ENCODE measurements around the gene GADL1. TPM values are rescaled to one million over a fixed set of nuclear protein-coding genes. Genes with fewer than 3 reads are reported as not detected.

Gene GADL1
- total RNA-seq, 2 donors from 2014 or later, result not detected

- H3K36me3 Mint-ChIP-seq, result no peaks in the 10 kb centered on the region
- no peak overlapping the region for H3K27ac Mint-ChIP-seq
- H3K4me3 Mint-ChIP-seq, result no peak overlapping the region
- peaks cover 7 to 10% of the 10 kb centered on the region in 2 donors for H3K27me3 Mint-ChIP-seq
- H3K4me1 Mint-ChIP-seq (ENCODE audit: low read depth in 2 of 2), result no peaks in the 10 kb centered on the region
- ATAC-seq (no peak), DNase-seq (ENCODE audit: low spot score) (no peak)
- H3K9me3 Mint-ChIP-seq, result no peaks in the 10 kb centered on the region
Measured at GRCh38 chr3:30819067-30819798, 75.2 kb downstream of the GADL1 start.

GRCh38 chr3:30813734-30814133 lies 80.7 kb downstream of the GADL1 start:
- no peak overlapping the region for H3K4me3 Mint-ChIP-seq
- no peak for DNase-seq (ENCODE audit: low spot score)

GRCh38 chr3:30811151-30811795 lies 83.2 kb downstream of the GADL1 start:
- H3K27me3 Mint-ChIP-seq, result peaks cover 0 to 8% of the 10 kb centered on the region in 2 donors
- peak overlapping the region; percentile 27 for H3K4me3 Mint-ChIP-seq
- H3K9me3 Mint-ChIP-seq, result no peaks in the 10 kb centered on the region
- DNase-seq (ENCODE audit: low spot score), result no peak
- ATAC-seq, result no peak
- H3K4me1 Mint-ChIP-seq (ENCODE audit: low read depth in 2 of 2), result peaks cover 6 to 8% of the 10 kb centered on the region in 2 donors
- H3K36me3 Mint-ChIP-seq, result no peaks in the 10 kb centered on the region
- peak overlapping the region in 1 of 2 donors; percentile 44 for H3K27ac Mint-ChIP-seq

More at GRCh38 chr3:30813734-30814133, 80.7 kb downstream of the GADL1 start:
- Mint-ChIP-seq H3K27me3 (peaks cover 0 to 3% of the 10 kb centered on the region in 2 donors), H3K36me3 (no peaks in the 10 kb centered on the region), H3K4me1 (ENCODE audit: low read depth in 2 of 2) (peaks cover 6 to 8% of the 10 kb centered on the region in 2 donors), H3K27ac (no peak overlapping the region), H3K9me3 (no peaks in the 10 kb centered on the region)
- no peak for ATAC-seq

DNA sequence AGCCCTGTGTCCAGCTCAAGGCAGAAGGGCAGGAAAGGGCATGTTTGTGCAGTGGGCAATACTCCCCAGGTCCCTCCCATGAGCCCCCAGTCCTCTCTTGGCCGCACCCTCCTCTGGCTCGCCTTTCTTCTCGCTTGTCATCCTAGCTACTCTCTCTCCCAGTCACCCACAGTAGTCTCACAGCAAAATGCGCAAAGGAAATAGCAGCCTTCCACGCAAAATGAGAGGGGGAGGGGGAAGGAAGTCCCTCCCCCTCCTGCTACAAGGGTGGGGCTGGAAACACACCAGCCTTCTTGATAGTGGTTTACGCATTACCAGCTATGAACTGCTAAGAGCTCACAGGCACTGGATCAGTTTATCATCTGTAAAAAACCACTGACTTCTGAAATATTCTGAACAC lies 83.8 kb downstream of the GADL1 start:
- peak; percentile 61 for DNase-seq (ENCODE audit: low spot score)
- H3K36me3 Mint-ChIP-seq, result no peaks in the 10 kb centered on the region
- peaks cover 0 to 8% of the 10 kb centered on the region in 2 donors for H3K27me3 Mint-ChIP-seq
- H3K27ac Mint-ChIP-seq, result peak overlapping the region; percentile 11 to 44
- H3K4me1 Mint-ChIP-seq (ENCODE audit: low read depth in 2 of 2), result peaks cover 6 to 8% of the 10 kb centered on the region in 2 donors
- H3K9me3 Mint-ChIP-seq, result no peaks in the 10 kb centered on the region
- ATAC-seq, result peak in 1 of 2 donors; percentile 80
- H3K4me3 Mint-ChIP-seq, result peak overlapping the region; percentile 27

DNA sequence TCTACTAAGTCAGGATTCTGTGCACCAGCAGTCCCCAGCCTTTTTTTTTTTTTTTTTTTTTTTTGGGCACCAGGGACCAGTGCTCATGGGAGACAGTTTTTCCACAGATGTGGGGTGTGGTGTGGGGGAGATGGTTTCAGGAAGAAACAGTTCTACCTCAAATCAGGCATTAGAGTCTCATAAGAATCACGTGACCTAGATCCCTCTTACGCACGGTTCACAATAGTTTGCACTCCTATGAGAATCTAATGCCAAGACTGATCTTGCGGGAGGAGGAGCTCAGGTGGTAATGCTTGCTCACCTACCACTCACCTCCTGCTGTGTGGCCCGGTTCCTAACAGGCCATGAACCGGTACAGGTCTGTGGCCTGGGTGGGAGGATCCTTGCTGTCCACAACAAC lies 88.8 kb downstream of the GADL1 start:
- ATAC-seq (no peak), DNase-seq (ENCODE audit: low spot score) (no peak)
- Mint-ChIP-seq H3K36me3 (no peaks in the 10 kb centered on the region), H3K9me3 (no peaks in the 10 kb centered on the region), H3K27me3 (peaks cover 0 to 8% of the 10 kb centered on the region in 2 donors), H3K4me3 (no peak overlapping the region), H3K27ac (no peak overlapping the region), H3K4me1 (ENCODE audit: low read depth in 2 of 2) (peaks cover 4 to 11% of the 10 kb centered on the region in 2 donors)

DNA sequence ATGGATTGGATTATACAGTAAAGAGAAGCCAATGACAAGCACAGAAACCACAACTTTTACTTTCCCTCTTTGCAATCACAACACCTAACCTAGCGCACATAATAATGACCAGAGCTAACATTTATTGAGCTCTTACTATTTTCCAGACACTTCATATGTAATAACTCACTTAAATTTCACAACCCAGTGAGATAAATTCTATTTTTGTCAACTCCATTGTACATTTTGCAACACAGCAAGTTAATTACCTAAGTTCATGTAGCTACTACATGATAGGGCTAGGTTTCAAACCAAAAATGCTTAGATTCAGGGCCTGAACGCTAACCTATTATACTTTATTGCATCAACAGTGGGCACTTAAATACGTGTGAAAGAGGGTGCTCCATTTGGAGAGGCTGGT lies 89.5 kb downstream of the GADL1 start:
- peaks cover under 1 to 8% of the 10 kb centered on the region in 2 donors for H3K27me3 Mint-ChIP-seq
- DNase-seq (ENCODE audit: low spot score) (no peak), ATAC-seq (no peak)
- peaks cover under 1% of the 10 kb centered on the region for H3K9me3 Mint-ChIP-seq
- H3K4me3 Mint-ChIP-seq, result no peak overlapping the region
- H3K4me1 Mint-ChIP-seq (ENCODE audit: low read depth in 2 of 2), result peaks cover 0 to 5% of the 10 kb centered on the region in 2 donors
- H3K36me3 Mint-ChIP-seq, result no peaks in the 10 kb centered on the region
- H3K27ac Mint-ChIP-seq, result no peak overlapping the region

DNA sequence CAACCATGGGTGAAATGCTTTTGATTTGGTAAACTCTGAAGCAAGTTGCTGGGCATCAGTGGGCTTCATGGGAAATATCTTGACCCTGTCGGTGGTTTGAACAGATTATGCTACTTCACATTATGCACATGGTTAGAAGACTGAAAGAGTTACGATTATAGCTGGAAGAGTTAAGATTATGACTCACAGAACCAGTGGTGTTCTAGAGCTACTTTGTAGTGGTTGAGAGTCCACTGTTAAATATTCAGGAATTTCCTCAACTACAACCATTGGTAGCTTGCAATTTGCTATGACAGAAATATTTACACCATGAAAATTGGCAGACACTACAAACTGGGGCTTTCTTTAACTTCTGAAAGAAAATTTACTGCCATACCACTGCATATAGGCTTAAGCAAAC lies 99.3 kb downstream of the GADL1 start:
- Mint-ChIP-seq H3K4me3 (no peak overlapping the region), H3K9me3 (peaks cover 4% of the 10 kb centered on the region), H3K36me3 (no peaks in the 10 kb centered on the region), H3K4me1 (ENCODE audit: low read depth in 2 of 2) (no peaks in the 10 kb centered on the region), H3K27me3 (peaks cover 5 to 14% of the 10 kb centered on the region in 2 donors), H3K27ac (no peak overlapping the region)
- ATAC-seq (no peak), DNase-seq (ENCODE audit: low spot score) (no peak)

DNA sequence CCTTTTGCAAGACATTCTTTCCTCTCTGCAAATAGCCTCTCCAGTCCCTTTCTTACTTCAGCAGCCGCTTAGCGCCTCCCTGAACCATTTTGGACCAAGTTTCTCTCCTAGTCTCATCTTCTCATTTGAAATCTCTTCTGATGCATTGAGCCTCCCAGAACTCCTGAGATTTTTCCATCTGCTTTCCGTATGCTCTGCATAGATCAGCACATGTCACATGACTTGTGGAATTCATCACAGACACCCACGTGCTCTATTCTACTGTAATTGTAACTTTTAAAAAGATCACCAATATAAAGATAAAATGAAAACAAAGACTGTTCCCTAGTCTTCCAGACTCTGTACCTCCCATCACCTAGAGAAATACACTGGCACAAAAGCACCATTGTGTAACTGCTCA lies 100.7 kb downstream of the GADL1 start:
- H3K4me3 Mint-ChIP-seq, result no peak overlapping the region

DNA sequence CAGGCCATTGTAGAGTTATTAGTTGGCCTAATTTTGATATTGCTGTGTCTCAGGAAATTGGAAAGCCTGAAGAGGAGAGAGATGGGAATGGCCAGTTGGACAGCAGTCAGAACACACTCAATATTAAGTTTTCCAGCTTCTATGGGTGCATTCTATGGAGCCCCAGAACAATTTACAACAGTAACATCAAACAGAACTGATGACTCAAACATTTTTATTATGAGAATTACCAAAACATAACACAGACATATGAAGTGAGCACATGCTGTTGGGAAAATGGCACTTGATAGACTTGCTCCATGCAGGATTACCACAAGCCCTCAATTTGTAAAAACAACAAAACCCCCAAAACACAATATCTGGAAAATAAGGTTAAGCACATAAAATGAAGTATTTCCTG lies 104.3 kb downstream of the GADL1 start:
- Mint-ChIP-seq H3K36me3 (no peaks in the 10 kb centered on the region), H3K27me3 (peaks cover 7 to 13% of the 10 kb centered on the region in 2 donors), H3K27ac (no peak overlapping the region), H3K9me3 (no peaks in the 10 kb centered on the region), H3K4me1 (ENCODE audit: low read depth in 2 of 2) (no peaks in the 10 kb centered on the region), H3K4me3 (no peak overlapping the region)
- ATAC-seq (no peak), DNase-seq (ENCODE audit: low spot score) (no peak)

More for the DNA sequence above, 100.7 kb downstream of the GADL1 start:
- ATAC-seq, result no peak
- Mint-ChIP-seq H3K4me1 (ENCODE audit: low read depth in 2 of 2) (no peaks in the 10 kb centered on the region), H3K27me3 (peaks cover 5 to 10% of the 10 kb centered on the region in 2 donors), H3K9me3 (no peaks in the 10 kb centered on the region), H3K27ac (no peak overlapping the region), H3K36me3 (no peaks in the 10 kb centered on the region)
- no peak for DNase-seq (ENCODE audit: low spot score)

DNA sequence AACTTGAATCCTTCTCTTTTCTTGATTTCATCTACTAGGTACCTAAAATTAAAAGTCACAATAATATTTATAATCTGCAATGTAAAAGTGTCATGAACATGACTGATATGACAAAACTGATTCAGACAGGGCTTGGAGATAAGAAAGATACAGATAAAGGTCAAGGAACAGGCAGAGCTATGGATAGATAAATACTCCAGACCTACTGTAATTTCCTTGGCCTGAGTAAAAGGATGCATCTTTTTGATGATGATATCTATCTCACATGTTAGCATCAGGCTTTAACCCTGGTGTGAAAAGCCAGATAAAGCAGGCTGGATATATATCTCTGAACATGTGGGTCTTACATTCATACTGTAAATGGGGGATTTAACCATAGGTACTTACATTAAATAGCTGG lies 108.1 kb downstream of the GADL1 start:
- no peak for DNase-seq (ENCODE audit: low spot score)
- no peak for ATAC-seq
- no peaks in the 10 kb centered on the region for H3K36me3 Mint-ChIP-seq
- peaks cover 6 to 27% of the 10 kb centered on the region in 2 donors for H3K27me3 Mint-ChIP-seq
- peaks cover 0 to 6% of the 10 kb centered on the region in 2 donors for H3K4me1 Mint-ChIP-seq (ENCODE audit: low read depth in 2 of 2)
- H3K27ac Mint-ChIP-seq, result no peak overlapping the region
- no peak overlapping the region for H3K4me3 Mint-ChIP-seq
- no peaks in the 10 kb centered on the region for H3K9me3 Mint-ChIP-seq

DNA sequence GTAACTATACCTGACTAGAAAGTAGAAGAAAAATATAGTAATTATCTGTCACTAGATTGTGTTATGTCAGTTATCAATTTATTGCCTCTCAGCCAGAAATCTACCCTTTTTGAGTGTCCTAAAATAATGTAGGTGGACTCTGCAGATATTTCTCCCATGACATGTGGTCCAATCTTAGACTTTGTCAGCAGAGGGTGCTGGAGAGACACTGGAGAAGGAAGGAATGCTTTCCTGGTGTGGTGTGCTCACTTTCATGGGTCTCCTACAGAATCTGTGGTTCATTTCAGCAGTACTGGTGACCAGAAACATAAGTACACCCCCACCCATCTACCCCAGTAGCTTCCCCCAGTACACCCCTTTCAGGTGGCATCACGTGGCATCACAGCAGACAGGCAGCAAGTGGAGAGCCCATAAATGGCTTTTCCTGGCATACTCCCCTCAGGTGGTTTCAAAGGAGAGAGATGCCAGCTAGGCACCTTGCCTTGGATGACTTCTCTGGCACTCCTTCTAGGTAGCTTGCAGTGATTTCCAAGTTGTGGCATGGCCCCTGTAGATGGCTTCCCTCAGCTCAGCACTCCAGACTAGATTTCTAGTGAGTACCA lies 114.7 kb downstream of the GADL1 start:
- no peak for DNase-seq (ENCODE audit: low spot score)
- no peak for ATAC-seq
- no peaks in the 10 kb centered on the region for H3K9me3 Mint-ChIP-seq

GRCh38 chr3:30778933-30779332 lies 115.5 kb downstream of the GADL1 start:
- no peak overlapping the region for H3K27ac Mint-ChIP-seq
- H3K36me3 Mint-ChIP-seq, result no peaks in the 10 kb centered on the region

More for the DNA sequence above, 114.7 kb downstream of the GADL1 start:
- Mint-ChIP-seq H3K27ac (no peak overlapping the region), H3K4me1 (ENCODE audit: low read depth in 2 of 2) (peaks cover 14 to 22% of the 10 kb centered on the region in 2 donors), H3K4me3 (no peak overlapping the region), H3K27me3 (peaks cover 8 to 16% of the 10 kb centered on the region in 2 donors), H3K36me3 (no peaks in the 10 kb centered on the region)

GRCh38 chr3:30777426-30778113 lies 116.9 kb downstream of the GADL1 start:
- no peaks in the 10 kb centered on the region for H3K9me3 Mint-ChIP-seq
- DNase-seq (ENCODE audit: low spot score), result no peak
- H3K27me3 Mint-ChIP-seq, result peaks cover 5 to 15% of the 10 kb centered on the region in 2 donors
- H3K36me3 Mint-ChIP-seq, result no peaks in the 10 kb centered on the region
- H3K4me1 Mint-ChIP-seq (ENCODE audit: low read depth in 2 of 2), result peaks cover 16 to 22% of the 10 kb centered on the region in 2 donors
- H3K4me3 Mint-ChIP-seq, result no peak overlapping the region
- no peak overlapping the region for H3K27ac Mint-ChIP-seq
- ATAC-seq, result no peak

More at GRCh38 chr3:30778933-30779332, 115.5 kb downstream of the GADL1 start:
- H3K4me1 Mint-ChIP-seq (ENCODE audit: low read depth in 2 of 2), result peaks cover 16 to 24% of the 10 kb centered on the region in 2 donors
- H3K9me3 Mint-ChIP-seq, result no peaks in the 10 kb centered on the region
- ATAC-seq (no peak), DNase-seq (ENCODE audit: low spot score) (no peak)
- no peak overlapping the region for H3K4me3 Mint-ChIP-seq
- peaks cover 5 to 10% of the 10 kb centered on the region in 2 donors for H3K27me3 Mint-ChIP-seq
